ENCODE measurements around the gene CLMN.

CLMN gene

DNA sequence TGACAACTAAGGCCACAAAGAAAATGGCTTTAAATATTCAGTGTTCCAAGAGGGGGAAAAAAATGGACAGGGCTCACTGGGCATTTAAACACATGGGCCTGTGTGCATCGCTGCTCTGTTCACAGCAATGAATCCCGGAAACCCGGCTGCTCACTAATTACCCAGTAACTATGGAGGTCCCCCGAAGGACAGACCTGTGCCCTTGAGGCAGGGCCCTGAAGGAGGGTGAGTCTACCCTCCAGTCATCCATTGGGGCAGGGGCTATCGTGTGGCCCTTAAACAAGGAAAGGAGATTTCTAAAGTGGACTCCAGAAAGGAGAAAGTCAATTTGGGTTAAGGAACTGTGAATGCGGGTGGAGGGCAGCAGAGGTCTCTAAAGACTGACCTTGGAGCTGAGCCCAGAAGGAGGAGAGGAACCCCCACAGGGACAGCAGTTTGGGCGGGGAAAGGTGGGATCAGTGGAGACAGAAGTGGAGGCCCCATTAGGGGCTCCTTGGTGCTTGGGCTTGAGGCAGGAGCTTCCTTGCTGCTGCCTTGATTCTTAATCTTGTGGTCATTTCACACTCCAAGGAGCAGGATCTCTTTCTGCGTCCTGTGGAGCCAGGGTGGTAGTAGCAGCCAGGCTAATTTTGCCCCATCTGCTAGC, 1.4 kb upstream of the CLMN start:
- DNase-seq (ENCODE audit: low read depth), result no peak

DNA sequence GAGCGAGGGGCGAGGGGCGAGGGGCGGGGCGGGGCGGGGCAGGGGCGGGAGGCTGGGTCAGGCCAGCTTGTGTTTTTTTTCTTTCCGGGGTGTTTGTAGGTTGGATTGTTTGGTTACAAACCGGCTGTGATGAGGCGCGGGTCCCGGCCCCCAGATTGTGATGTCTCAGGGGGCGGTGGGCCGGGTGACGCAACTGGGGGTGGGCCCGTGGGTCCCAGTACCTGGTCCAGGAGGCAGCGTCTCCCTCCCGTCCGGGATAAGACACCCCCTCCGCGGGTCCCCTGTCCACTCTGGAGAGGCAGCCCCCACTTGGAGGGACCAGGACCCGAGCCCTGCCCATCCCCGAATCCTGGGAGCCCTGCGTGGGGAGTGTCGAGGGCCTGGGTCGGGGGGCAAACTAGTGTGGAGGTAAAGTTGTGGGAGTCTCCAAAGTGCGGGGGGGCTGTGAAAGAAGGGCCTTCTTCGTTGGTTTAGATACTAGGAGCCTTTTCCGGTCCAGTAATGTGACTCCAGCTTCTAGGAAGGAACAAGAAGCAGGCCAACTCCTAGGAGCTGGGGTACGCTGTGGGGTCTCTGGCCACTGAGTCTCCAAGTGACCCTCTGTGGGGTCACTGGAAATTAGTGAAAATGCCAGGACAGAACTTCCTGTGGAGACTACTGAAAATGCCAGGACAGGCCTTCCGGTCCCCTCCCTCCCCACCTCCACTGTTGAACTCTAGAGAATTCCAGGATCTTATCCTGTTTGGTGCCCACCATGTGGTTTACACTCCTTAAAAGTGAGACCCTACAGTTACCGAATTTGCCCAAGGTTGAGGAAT, 579 bp upstream of the CLMN start:
- DNase-seq (ENCODE audit: low read depth), result no peak

DNA sequence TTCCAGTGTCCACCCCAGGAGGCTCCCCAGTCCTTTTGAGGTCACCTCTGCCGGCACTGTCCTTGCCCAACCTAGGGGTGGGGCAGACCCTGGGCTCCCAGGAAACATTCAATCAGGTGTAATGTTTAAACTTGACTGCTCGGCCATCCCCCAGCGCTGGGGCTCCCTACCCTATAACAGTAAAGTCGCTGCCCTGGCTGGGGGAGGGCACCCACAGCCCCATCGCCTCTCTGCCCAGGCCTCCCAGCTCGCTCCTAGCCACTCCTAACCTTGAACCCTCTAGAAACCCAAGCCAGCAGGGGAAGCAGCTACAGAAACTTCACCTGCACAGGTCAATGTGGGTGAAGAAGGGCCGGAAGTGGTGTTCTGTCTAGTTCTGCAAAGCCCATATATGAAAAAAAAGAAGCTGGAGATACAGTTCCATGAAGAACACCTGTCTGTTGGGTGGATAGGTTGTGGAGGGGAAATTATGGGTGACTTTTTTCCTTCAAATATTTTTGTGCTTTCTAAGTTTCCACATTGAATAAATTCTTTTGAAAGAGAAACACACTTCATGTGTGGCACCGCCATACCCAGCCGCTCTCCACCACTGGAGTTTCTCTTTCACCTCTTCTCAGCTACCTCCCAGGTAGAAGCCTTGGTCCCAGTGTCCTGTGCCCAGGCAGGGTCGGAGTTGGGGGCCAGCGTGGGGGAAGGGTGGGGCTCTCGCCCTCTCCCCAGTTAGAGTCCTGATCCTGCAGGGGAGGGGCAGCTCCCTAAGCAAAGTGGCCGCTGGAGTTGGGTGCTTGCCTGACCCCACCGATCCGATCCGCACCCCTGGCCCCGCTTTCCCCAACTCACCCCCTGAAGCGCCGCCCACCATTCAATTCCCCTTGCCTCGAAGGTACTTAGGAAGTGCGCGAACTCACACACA, 1.1 kb downstream of the CLMN start:
- no peak for DNase-seq (ENCODE audit: low read depth)

DNA sequence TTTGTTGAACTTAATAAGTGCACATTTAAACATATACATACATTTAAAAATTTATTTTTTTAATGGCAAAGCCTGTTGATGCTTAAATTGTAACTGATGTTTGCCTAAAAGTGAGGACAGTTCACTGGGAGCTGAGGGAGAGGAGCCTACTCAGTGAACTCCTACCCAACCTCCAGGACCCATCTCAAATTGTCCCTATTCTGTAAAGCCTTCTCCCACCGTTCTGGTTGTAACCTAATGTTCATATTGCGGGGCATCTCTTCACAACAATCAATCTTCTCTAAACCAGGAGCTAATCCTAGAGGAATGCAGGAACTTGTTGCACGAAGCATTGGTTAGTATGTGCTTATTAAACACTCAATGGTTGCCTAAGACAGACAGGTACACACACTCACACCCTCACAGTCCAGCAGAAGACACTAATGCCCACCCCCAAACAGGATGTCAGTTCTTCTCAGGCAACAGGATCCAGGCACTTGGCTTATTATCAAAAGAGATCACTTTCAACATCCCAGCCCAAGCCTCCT, 1.8 kb downstream of the CLMN start:
- no peak for DNase-seq (ENCODE audit: low read depth)

DNA sequence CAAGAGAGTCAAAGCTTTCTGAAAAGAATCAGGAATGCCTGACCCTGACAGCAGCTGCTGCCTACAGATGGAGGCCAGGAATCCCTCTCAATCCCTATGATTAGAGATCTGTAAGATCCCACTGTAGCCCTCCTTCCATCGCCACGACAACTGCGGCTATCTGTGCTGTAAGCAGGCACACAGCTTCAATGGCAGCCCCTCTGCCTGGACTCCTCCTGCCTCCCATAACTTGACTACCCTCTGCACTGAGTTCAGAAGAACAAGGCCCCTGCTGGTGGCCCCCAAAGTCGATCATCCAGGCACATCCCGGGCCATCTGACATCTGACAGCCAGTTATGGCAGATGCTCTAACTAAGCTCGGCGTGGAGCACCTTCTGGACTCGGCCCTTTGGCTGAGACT, 2.9 kb downstream of the CLMN start:
- DNase-seq (ENCODE audit: low read depth), result no peak

DNA sequence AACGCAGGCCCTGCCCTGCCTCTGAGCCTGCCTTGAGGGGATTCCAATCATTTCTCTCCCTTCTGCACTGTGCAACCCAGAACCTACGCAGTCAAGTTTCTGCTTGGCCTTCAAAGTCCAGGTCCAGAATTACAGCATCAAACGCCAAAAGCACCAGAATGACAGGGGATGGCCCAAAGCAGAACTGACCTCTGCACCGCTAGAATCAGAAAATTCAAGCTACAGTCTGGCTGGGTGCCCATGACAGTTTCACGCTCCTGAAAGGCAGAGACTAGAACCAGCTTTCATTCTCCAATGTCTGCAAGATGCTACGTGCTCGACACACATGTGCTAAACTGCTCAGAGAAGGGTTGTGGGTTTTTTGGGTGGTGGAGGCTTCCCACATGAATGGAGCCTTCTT, 4.1 kb downstream of the CLMN start:
- no peak for DNase-seq (ENCODE audit: low read depth)

DNA sequence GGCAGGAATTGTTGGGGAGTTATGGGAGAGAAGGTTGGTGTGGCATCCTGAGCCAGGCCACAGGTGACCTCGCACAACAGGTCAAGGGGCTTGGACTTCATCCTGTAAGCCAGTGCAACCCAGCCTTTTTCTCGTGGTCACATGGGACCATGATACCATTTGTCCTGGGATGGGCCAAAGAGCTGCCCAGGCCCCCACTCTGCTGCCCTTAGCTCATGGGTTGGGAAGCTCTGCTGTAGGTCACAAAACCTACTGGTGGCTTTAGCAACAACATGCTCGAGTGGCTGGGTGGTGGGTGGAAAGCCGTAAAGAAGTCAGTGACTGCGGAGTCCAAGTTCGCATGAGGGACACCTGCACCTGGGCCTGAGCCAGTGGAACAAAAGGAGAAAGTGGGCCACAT, 4.6 kb downstream of the CLMN start:
- no peak for DNase-seq (ENCODE audit: low read depth)

DNA sequence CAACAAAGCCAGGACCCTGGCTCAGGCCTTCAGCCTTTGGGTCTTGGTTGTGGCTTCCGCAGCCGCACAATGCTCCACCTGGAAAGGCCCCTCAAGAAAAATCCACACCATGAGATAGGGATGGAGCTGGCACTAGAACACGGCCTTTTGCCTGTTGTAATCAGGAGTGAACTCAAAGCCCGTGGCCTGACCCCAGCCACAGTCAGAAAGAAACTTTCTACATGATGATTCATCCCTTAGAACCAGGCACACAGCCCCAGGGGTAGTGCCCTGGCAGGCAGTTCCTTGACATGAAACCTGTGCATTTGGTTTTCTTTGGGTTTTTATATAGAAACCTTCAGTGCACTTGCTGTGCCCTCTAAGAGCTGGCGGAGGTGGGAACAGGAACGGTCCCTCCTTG, 5.1 kb downstream of the CLMN start:
- DNase-seq (ENCODE audit: low read depth), result no peak

DNA sequence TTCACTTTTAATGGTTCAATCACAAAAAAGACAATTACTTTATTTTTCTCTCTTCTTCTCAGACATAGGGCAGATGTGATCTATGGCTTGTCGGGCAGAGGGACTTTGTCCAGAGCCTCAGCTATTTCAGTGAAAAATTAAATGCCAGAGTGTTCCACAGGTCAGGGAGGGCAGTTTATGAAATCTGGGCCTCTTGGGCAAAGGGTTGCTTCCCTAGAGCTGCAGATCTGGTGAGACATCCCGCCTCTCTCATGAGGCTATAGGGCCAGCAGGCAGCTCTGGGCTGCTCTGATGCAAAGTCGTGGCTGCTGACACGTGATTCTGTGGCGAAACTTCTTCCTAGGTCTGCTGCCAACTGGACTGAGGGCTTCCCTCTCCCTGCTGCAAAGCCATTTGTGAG, 6.0 kb downstream of the CLMN start:
- no peak for DNase-seq (ENCODE audit: low read depth)

DNA sequence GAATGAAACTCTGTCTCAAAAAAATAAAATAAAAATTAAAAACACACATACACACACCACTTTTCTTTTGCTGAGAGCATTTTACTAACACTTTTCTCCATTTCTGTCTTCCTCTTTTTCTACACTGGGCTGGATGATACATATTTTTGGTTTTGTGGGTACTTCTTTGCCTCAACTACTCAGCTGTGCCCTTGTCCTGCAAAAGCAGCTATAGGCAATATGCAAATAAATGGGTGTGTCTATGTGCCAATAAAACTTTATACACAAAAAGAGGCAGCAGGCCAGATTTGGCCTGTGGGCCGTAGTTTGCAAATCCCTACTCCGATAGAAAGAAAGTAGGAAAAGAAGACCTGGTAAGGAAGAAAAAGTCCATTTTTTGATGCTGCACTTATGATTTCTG, 6.5 kb downstream of the CLMN start:
- DNase-seq (ENCODE audit: low read depth), result no peak

DNA sequence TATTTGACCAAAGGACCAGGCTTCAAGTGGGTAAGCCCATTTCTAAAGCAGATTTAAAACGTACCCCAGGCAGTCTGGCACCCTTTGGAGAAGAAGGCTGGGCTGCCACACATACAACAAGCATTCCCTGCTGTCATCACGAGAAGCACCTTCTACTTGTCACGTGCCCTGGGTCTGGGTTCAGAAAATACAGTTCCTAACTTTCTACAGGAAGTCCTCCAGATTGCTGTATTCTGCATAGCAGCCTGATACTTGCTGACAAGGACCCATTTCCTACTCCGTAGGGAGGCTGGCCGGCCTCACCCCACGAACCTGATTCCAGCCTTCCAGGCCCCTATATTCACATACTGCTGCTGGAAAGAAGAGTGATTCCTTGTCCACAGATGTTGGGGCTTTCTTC, 7.4 kb downstream of the CLMN start:
- DNase-seq (ENCODE audit: low read depth), result no peak

DNA sequence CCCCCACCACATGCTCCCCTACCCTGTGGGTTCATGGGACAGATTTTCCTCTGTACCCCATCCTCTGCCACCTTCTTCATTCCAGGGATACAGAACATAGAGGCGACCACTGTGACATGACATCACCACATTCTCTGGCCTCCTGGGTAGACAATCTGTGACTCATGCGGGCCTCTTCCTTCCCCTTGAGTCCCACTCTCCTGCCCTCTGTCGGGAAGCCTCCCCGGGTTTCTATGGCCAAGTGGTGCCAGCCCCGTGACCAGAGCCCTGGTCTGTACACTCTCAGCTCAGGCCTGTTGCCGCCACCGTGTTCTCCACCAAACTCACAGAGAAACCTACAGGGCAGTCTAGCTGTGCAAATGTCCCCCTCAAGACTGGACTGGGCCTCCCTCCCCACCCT, 8.0 kb downstream of the CLMN start:
- no peak for DNase-seq (ENCODE audit: low read depth)

DNA sequence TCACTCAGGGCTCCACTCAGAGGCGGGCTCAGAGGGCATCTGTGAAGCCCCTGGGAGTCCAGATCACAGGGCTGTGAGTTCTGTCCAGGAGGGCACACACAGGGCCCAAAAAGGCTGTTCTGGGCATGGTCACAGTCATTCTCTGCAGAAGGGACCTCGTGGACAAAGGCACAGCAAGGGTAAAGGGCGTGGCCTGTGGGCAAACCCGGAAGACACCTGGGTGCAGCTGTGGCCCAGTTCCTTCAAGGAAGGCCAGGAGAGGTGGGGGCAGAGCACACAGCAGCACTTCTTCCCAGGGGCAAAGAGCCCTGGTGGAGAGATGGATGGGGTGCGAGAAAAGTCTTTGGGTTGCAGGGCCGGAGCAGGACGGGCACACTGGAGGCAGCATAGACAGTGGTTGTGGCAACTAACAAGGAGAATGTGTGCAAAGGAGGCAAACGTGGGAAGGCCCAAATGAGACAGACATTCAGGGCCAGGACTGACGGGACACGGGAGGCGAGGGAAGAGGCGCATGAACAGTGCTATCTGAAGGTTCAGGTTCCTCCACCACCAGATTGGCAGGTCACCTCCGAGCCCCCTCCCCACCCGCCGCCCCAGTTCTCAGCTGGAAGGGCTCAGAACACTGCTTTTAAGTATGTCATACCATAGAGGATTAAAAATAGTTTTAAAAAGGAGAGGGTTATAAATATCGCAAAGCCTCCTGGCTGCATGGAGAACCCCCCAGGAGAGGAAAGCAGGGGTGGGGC, 8.9 kb downstream of the CLMN start:
- no peak for DNase-seq (ENCODE audit: low read depth)

DNA sequence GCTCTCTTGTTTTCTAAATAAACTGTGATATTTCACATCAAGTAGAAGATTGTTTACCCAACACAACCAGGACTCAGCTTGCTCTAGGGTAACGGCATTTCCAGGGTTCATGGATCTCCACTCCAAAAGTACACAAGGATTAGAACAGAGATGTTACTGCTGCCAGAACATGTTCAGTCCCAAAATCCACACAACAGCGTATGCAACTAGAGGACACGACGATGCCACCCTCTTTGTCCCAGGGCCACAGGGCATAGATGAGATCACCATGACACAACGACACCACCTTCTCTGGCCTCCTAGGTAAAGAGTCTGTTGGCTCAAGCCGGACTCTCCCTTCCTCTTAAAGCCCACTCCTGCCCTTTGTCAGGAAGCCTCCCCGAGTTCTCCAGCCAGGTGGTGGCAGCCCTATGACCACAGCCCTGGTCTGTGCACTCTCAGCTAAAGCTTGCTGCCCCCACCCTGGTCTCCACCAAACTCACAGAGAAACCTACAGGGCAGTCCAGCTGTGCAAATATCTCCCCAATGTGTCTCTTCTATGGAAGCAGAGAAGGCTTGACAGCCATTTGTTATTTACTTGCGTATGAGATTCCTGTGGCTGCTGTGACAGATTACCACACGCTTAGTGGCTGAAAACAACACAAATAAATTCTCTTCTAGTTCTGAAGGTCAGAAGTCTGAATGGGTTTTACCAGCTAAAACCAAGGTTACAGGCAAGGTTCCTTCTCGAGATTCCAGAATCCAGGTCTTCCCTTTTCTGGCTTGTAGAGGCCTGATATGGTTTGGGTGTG, 10.3 kb downstream of the CLMN start:
- no peak for DNase-seq (ENCODE audit: low read depth)

DNA sequence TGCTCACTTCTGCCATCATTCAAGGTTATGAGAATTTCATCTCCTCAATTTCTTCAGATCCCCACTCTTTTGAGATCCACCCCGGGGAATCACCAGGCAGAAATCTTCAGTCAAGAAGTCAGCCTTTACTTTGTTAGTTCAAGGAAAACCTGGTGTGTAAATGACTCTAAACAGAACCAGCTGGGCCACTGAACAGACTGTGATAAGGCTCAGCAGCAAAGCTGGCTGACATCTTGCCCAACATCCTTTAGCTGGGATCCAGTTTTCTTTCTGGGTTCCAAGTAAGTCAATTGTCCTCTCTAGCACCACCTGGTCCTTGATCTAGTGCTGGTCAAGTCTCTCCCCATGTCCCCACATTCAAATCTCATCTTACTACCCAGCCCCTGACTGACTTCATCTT, 11.6 kb downstream of the CLMN start:
- no peak for DNase-seq (ENCODE audit: low read depth)

DNA sequence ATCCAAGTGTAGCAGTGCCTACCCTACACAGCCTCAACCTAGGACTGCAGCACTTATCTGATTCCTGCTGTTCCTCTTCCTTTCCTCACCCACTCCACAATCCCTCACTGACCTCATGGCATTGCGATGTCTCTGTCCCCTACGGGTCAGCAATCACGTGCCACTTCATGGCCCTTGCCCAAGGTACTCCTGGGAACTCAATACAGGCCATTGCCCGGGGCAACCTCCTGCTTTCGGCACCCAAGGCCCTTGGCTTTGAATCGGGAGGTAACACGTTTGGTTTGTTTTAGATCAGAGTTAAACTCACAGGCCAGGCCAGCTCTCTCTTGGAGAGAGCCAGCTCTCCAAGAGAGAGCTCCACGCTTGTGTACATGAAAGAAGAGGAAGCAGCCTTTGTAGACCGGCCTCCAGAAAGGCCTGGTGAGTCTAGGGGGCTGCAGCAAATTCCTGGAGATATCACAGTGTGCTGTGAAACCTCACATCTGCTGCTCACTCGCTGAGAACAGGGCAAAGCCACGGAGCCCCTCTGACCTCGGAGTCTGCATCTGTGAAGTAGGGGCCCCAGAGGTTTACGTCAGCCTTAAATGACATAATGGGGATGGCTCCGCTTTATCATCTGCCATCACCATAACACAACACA, 12.2 kb downstream of the CLMN start:
- DNase-seq (ENCODE audit: low read depth), result no peak

DNA sequence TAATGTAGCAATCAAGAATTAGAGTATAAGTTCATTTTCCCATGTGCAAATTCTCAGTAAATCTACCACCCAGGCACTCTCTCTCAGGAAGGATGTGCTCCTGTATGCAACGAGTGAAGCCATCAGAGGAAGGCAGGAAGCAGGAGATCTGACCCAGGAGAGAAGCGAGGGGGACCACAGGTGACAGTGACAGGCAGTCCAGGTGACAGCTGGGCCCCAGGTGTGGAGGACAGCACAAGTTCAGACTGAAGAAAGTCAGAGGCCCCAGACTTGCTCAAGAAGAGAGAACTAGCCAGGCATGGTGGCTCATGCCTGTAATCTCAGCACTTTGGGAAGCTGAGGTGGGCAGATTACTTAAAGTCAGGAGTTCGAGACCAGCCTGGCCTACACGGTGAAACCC, 13.8 kb downstream of the CLMN start:
- no peak for DNase-seq (ENCODE audit: low read depth)

DNA sequence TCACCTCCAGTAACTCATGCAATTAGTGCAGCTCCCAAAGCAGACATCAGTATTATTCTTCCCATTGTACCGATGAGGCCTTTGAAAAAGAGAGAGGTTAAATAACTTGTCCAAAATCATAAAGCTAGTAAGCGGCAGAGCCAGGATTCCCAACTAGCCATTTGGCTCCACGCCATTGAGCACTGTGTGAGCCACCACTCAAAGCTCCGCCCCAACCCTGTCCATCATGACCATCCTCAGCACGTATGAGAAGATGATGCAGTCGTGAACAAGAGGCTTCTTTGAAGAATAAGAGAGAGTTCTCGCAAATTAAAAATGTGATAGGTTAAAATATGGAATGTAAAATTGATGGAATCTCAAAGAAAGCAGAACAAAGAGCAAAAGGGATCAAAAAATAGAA, 14.6 kb downstream of the CLMN start:
- no peak for DNase-seq (ENCODE audit: low read depth)

DNA sequence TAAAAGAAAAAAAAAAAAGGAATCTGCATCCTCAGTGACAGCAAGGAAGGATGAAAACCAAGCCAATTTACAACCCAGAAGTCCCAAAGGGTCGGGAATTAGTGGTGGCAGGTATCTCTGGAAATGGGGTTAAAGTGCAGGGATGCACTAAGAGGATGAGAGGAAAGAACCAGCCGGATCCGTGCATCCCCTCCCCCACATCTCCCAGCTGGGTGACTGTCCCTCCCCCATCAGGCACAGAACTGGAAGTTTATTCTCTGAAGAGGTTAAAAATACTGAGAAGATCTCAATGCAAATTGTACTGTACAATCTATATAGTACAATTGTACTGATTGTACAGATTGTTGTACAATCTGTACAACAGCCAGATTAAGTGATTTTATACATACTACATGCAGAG, 15.4 kb downstream of the CLMN start:
- DNase-seq (ENCODE audit: low read depth), result no peak

DNA sequence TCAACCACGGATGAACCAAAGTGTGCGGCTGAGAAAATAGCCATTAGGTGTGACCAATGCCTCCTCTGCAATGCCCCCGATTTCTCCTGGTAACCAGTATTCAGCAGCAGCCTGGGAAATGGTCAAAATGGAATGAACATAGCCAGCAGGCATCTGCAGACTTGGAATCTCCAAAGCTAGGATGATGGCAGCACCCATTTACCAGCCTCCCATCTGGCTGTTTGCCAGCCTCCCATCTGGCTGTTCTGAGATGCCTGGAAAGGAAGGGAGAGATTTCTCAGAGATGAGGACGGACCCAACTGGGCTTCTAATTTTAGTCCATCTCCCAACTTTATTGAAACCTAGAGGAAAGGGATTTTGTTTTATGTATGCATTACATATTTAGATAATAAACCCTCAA, 16.2 kb downstream of the CLMN start:
- no peak for DNase-seq (ENCODE audit: low read depth)
